PC-3 (cell line): Measurements from ENCODE around the gene TREH. TPM values are rescaled to one million over a fixed set of nuclear protein-coding genes. Genes with fewer than 3 reads are reported as not detected.

ENCODE experiments used
- ATAC-seq: fragments of 200-7000 bp; cut with Tn5 transposase; 2 replicates; pipeline ENCODE4 v1.9.1; 2020; ENCODE audit warnings: mild to moderate bottlenecking, moderate library complexity
- BruUV-seq: library from RNA; stranded (reverse); fragments of 400-500 nt; replicated peaks from 2 replicates; lab custom pipeline; 2021; lab: Mats Ljungman, UMichigan
- CTCF ChIA-PET: fragments of 300-600 bp; sonication (Branson Sonifier 250); formaldehyde crosslinking; loops from one replicate; lab custom pipeline; 2022; ENCODE audit warnings: antibody characterized with exemption; lab: Charles Lee
- POLR2A ChIA-PET: fragments of 300-600 bp; sonication (Branson Sonifier 250); formaldehyde crosslinking; loops from one replicate; lab custom pipeline; 2022; ENCODE audit warnings: antibody characterized with exemption; ENCODE audit not compliant: unreplicated experiment; lab: Charles Lee
- DNase-seq: peaks from one replicate; pipeline ENCODE4 v3.0.0-alpha.2; 2015
- H2AFZ ChIP-seq: fragments of 300-600 bp; sonication (generic); 2 replicates; pipeline ENCODE4 v1.6.0; 2016; ENCODE audit warnings: antibody characterized with exemption, low read length
- H3F3A ChIP-seq: fragments of 300-600 bp; sonication (generic); one replicate; pipeline ENCODE4 v1.6.0; 2017; ENCODE audit warnings: antibody characterized with exemption, low read length, control low read depth, mild to moderate bottlenecking; ENCODE audit not compliant: unreplicated experiment
- H3K27ac ChIP-seq: fragments of 300-600 bp; sonication (generic); 2 replicates; pipeline ENCODE4 v1.5.1; 2016; ENCODE audit warnings: mild to moderate bottlenecking, low read length
- H3K27me3 ChIP-seq: fragments of 300-600 bp; sonication (generic); 2 replicates; pipeline ENCODE4 v1.6.1; 2016; ENCODE audit warnings: low read length, mixed read lengths
- H3K36me3 ChIP-seq: fragments of 300-600 bp; sonication (generic); 2 replicates; pipeline ENCODE4 v1.6.1; 2016; ENCODE audit warnings: low read depth, mixed run types, low read length, mixed read lengths
- H3K4me1 ChIP-seq: fragments of 300-600 bp; sonication (generic); 2 replicates; pipeline ENCODE4 v1.5.1; 2016; ENCODE audit warnings: low read length; ENCODE audit not compliant: insufficient read depth
- H3K4me2 ChIP-seq: fragments of 300-600 bp; sonication (generic); 2 replicates; pipeline ENCODE4 v1.6.0; 2016; ENCODE audit warnings: low read length
- H3K4me3 ChIP-seq: fragments of 300-600 bp; sonication (generic); 2 replicates; pipeline ENCODE4 v1.5.1; 2016; ENCODE audit warnings: mild to moderate bottlenecking, low read length, mixed read lengths
- H3K79me2 ChIP-seq: fragments of 300-600 bp; sonication (generic); 2 replicates; pipeline ENCODE4 v1.6.1; 2017; ENCODE audit warnings: low read length, mixed read lengths
- H3K9ac ChIP-seq: fragments of 300-600 bp; sonication (generic); 2 replicates; pipeline ENCODE4 v1.6.0; 2016; ENCODE audit warnings: mild to moderate bottlenecking, low read length
- H3K9me2 ChIP-seq: fragments of 300-600 bp; sonication (generic); replicated peaks from 2 replicates; pipeline ENCODE4 v1.6.1; 2016; ENCODE audit warnings: mixed run types, low read length, mixed read lengths
- H3K9me3 ChIP-seq: fragments of 300-600 bp; sonication (generic); 2 replicates; pipeline ENCODE4 v1.6.1; 2016; ENCODE audit warnings: low read length, mixed read lengths
- H4K20me1 ChIP-seq: fragments of 300-600 bp; sonication (generic); 2 replicates; pipeline ENCODE4 v1.6.1; 2016; ENCODE audit warnings: low read length, mixed read lengths
- CTCF ChIP-seq: fragments of 300-600 bp; sonication (generic); conservative IDR thresholded peaks from 2 replicates; pipeline ENCODE4 v1.5.1; 2017; ENCODE audit warnings: antibody characterized with exemption, low read depth, mild to moderate bottlenecking, low read length
- EZH2 ChIP-seq: fragments of 300-600 bp; sonication (generic); IDR thresholded peaks from one replicate; pipeline ENCODE4 v1.6.1; 2017; ENCODE audit warnings: antibody characterized with exemption, mild to moderate bottlenecking, low read length; ENCODE audit not compliant: unreplicated experiment
- EZH2phosphoT487 ChIP-seq: fragments of 300-600 bp; sonication (generic); IDR thresholded peaks from 2 replicates; pipeline ENCODE4 v1.6.1; 2018; ENCODE audit warnings: mild to moderate bottlenecking, antibody characterized with exemption, low read length, borderline replicate concordance
- intact Hi-C: fragments of 100-400 bp; cut with micrococcal nuclease; formaldehyde crosslinking; loops from 2 replicates; pipeline ENCODE4 v1.9.0; 2023
- total RNA-seq: library from RNA; depleted of rRNA; stranded (reverse); fragments of >200 nt; gene quantifications from 2 replicates; pipeline ENCODE4 v1.2.3, GENCODE V29; 2014

The TREH gene
- total RNA-seq, 1 experiment from 2014 or later, result not detected

GRCh38 chr11:118699506-118700220 lies 20.2 kb upstream of the TREH start:
- TF ChIP-seq EZH2 (no peak), EZH2phosphoT487 (no peak), CTCF (no peak)
- H3K36me3 ChIP-seq, result no peaks in the 10 kb centered on the region
- no peak overlapping the region for H2AFZ ChIP-seq
- no peaks in the 10 kb centered on the region for H3K9me3 ChIP-seq
- H3K4me1 ChIP-seq, result no peaks in the 10 kb centered on the region
- H4K20me1 ChIP-seq, result no peaks in the 10 kb centered on the region
- no TSS peak for BruUV-seq
- intact Hi-C loops, result no loop called here
- H3K27ac ChIP-seq, result no peak overlapping the region
- POLR2A ChIA-PET, result interaction anchor here (0.6 to 0.7 kb wide), 2 partner anchors 49 to 145 kb away, joined by 4 to 12 read pairs; no protein-coding TSS in a partner anchor
- no peak for DNase-seq
- CTCF ChIA-PET, result interaction anchor here (0.7 kb wide), 1 partner anchor 126 kb away, joined by 4 read pairs; no protein-coding TSS in a partner anchor
- H3K4me3 ChIP-seq, result no peak overlapping the region
- ATAC-seq, result no peak
- H3K4me2 ChIP-seq, result no peak overlapping the region
- H3F3A ChIP-seq, result no peaks in the 10 kb centered on the region
- no peak overlapping the region for H3K9ac ChIP-seq
- no peaks in the 10 kb centered on the region for H3K9me2 ChIP-seq
- H3K27me3 ChIP-seq, result no peaks in the 10 kb centered on the region
- H3K79me2 ChIP-seq, result no peaks in the 10 kb centered on the region

- intact Hi-C loops, result no loop called here
- H3F3A ChIP-seq, result no peaks in the 10 kb centered on the region
- no peaks in the 10 kb centered on the region for H3K27me3 ChIP-seq
- ChIA-PET POLR2A (no interaction called here), CTCF (no interaction called here)
- no peak for DNase-seq
- BruUV-seq, result no TSS peak
- no peak for TF ChIP-seq CTCF
- no peak for TF ChIP-seq EZH2
- ATAC-seq, result no peak
- no peaks in the 10 kb centered on the region for H3K9me3 ChIP-seq
- H4K20me1 ChIP-seq, result no peaks in the 10 kb centered on the region
- no peak overlapping the region for H3K27ac ChIP-seq
- no peaks in the 10 kb centered on the region for H3K9me2 ChIP-seq
- H3K4me2 ChIP-seq, result no peak overlapping the region
- no peaks in the 10 kb centered on the region for H3K79me2 ChIP-seq
- H3K36me3 ChIP-seq, result no peaks in the 10 kb centered on the region
- H3K4me1 ChIP-seq, result 0 out of 2 replicates have a peak, but pooled peaks cover under 1% of the 10 kb centered on the region
- no peak overlapping the region for H3K9ac ChIP-seq
- no peak overlapping the region for H3K4me3 ChIP-seq
- H2AFZ ChIP-seq, result no peak overlapping the region
These were observed 17.9 kb upstream of the TREH start for GRCh38 chr11:118697346-118697745.

- Histone ChIP-seq H3K27ac (no peak overlapping the region), H2AFZ (no peak overlapping the region), H4K20me1 (no peaks in the 10 kb centered on the region), H3K9ac (no peak overlapping the region), H3K36me3 (no peaks in the 10 kb centered on the region), H3K79me2 (no peaks in the 10 kb centered on the region), H3K4me3 (no peak overlapping the region), H3K27me3 (no peaks in the 10 kb centered on the region), H3F3A (no peaks in the 10 kb centered on the region), H3K9me2 (no peaks in the 10 kb centered on the region), H3K4me2 (no peak overlapping the region), H3K9me3 (no peaks in the 10 kb centered on the region), H3K4me1 (peaks cover 6% of the 10 kb centered on the region; the same call in 1 of the 2 replicates)
- DNase-seq, result no peak
- TF ChIP-seq EZH2, result no peak
- no peak for TF ChIP-seq CTCF
- no peak for TF ChIP-seq EZH2phosphoT487
- CTCF ChIA-PET, result no interaction called here
- POLR2A ChIA-PET, result no interaction called here
- intact Hi-C loops, result no loop called here
- BruUV-seq, result no TSS peak
- no peak for ATAC-seq
These were observed 17.3 kb upstream of the TREH start for GRCh38 chr11:118696673-118697226.
